HepG2 (cell line): ENCODE data around the gene TMEM95. TPM values are rescaled to one million over a fixed set of nuclear protein-coding genes. Genes with fewer than 3 reads are reported as not detected.

Experiments
- CHD4 ChIP-seq: fragments of 200-600 bp; sonication (generic); IDR thresholded peaks from 2 replicates; pipeline ENCODE4 v1.7.0; 2017; ENCODE audit warnings: mild to moderate bottlenecking, low read length, borderline replicate concordance
- FLYWCH1 ChIP-seq: sonication (generic); formaldehyde crosslinking; IDR thresholded peaks from 2 replicates; pipeline ENCODE4 v1.8.1; 2023; ENCODE audit warnings: mild to moderate bottlenecking, missing genetic modification reagents
- HNF4G ChIP-seq, 2 experiments: sonication (generic) in 1 of 2; formaldehyde crosslinking in 1 of 2; IDR thresholded peaks; 2 replicates each; pipeline versions ENCODE4 v1.4.0 to v1.6.1; 2011 to 2020; ENCODE audit warnings: borderline replicate concordance in 2 of 2, low read depth in 2 of 2, mild to moderate bottlenecking in 2 of 2, low read length in 1 of 2, missing genetic modification reagents in 1 of 2, moderate library complexity in 1 of 2
- KAT8 ChIP-seq: IDR thresholded peaks from 2 replicates; pipeline ENCODE4 v1.6.1; 2016; ENCODE audit warnings: missing genetic modification reagents, missing compliant biosample characterization
- KDM5B ChIP-seq: sonication (generic); formaldehyde crosslinking; IDR thresholded peaks from 2 replicates; pipeline ENCODE4 v1.4.0; 2020; ENCODE audit warnings: missing genetic modification reagents, mild to moderate bottlenecking, borderline replicate concordance
- PAWR ChIP-seq: sonication (generic); formaldehyde crosslinking; IDR thresholded peaks from 2 replicates; pipeline ENCODE4 v1.4.0; 2020; ENCODE audit warnings: missing genetic modification reagents, mild to moderate bottlenecking, borderline replicate concordance
- RXRB ChIP-seq: IDR thresholded peaks from 2 replicates; pipeline ENCODE4 v1.6.1; 2016; ENCODE audit warnings: borderline replicate concordance, missing genetic modification reagents, missing compliant biosample characterization
- ZBTB38 ChIP-seq: sonication (generic); formaldehyde crosslinking; IDR thresholded peaks from 2 replicates; pipeline ENCODE4 v1.5.1; 2020; ENCODE audit warnings: mild to moderate bottlenecking, missing genetic modification reagents
- ZFYVE20 ChIP-seq: sonication (generic); formaldehyde crosslinking; IDR thresholded peaks from 2 replicates; pipeline ENCODE4 v1.8.0; 2023; ENCODE audit warnings: low read depth, mild to moderate bottlenecking, moderate library complexity, missing genetic modification reagents, borderline replicate concordance
- ZNF10 ChIP-seq: sonication (generic); formaldehyde crosslinking; IDR thresholded peaks from 2 replicates; pipeline ENCODE4 v1.4.0; 2020; ENCODE audit warnings: mild to moderate bottlenecking, low read depth, missing genetic modification reagents, borderline replicate concordance
- ZNF280B ChIP-seq: sonication (generic); formaldehyde crosslinking; IDR thresholded peaks from 2 replicates; pipeline ENCODE4 v1.5.0; 2020; ENCODE audit warnings: missing genetic modification reagents, mild to moderate bottlenecking, borderline replicate concordance
- ZNF383 ChIP-seq: sonication (generic); formaldehyde crosslinking; IDR thresholded peaks from 2 replicates; pipeline ENCODE4 v1.4.0; 2020; ENCODE audit warnings: missing genetic modification reagents, mild to moderate bottlenecking, borderline replicate concordance
- ZNF552 ChIP-seq: sonication (generic); formaldehyde crosslinking; IDR thresholded peaks from 2 replicates; pipeline ENCODE4 v1.9.0; 2022; ENCODE audit warnings: missing genetic modification reagents, mild to moderate bottlenecking, borderline replicate concordance
- ZNF850 ChIP-seq: sonication (generic); formaldehyde crosslinking; conservative IDR thresholded peaks from 2 replicates; pipeline ENCODE4 v1.9.0; 2021; ENCODE audit warnings: mild to moderate bottlenecking, missing genetic modification reagents
- ZSCAN22 ChIP-seq: sonication (generic); formaldehyde crosslinking; IDR thresholded peaks from 2 replicates; pipeline ENCODE4 v1.4.0; 2020; ENCODE audit warnings: mild to moderate bottlenecking, missing genetic modification reagents
- polyA plus RNA-seq, 8 experiments: library from polyadenylated mRNA; depleted of rRNA in 3 of 8; stranded (reverse) in 7 of 8; unstranded in 1 of 8; fragments of >200 nt; fragmentation: Illumina TruSeq in 4 of 8; extraction: Trizol in 4 of 8; gene quantifications; 2 replicates each; pipeline versions ENCODE4 v1.2.1 to v1.2.3, GENCODE V29; 2011 to 2016; ENCODE audit warnings: low read depth in 4 of 8, missing spikeins in 1 of 8, mixed read lengths in 1 of 8; ENCODE audit not compliant: insufficient read depth in 1 of 8
- total RNA-seq, 5 experiments: library from RNA; depleted of rRNA; stranded (reverse); fragments of >200 nt; fragmentation: Illumina TruSeq; extraction: Trizol; gene quantifications; 2 replicates each; pipeline ENCODE4 v1.2.3, GENCODE V29; 2016; ENCODE audit warnings: low read depth in 1 of 5
- TF ChIP-seq, protein P1 (sequence below): sonication (generic); formaldehyde crosslinking; IDR thresholded peaks from 2 replicates; pipeline ENCODE4 v1.5.1; 2020; ENCODE audit warnings: mild to moderate bottlenecking, missing genetic modification reagents, borderline replicate concordance
- TF ChIP-seq, protein P2 (sequence below): sonication (generic); formaldehyde crosslinking; IDR thresholded peaks from 2 replicates; pipeline ENCODE4 v1.4.0; 2020; ENCODE audit warnings: mild to moderate bottlenecking, missing genetic modification reagents
- TF ChIP-seq, protein P3 (sequence below): sonication (generic); formaldehyde crosslinking; IDR thresholded peaks from 2 replicates; pipeline ENCODE4 v1.5.1; 2020; ENCODE audit warnings: missing genetic modification reagents, mild to moderate bottlenecking, borderline replicate concordance
- TF ChIP-seq, protein P4 (sequence below): sonication (generic); formaldehyde crosslinking; IDR thresholded peaks from 2 replicates; pipeline ENCODE4 v1.5.0; 2020; ENCODE audit warnings: missing genetic modification reagents
- TF ChIP-seq, protein P5 (sequence below): sonication (generic); formaldehyde crosslinking; IDR thresholded peaks from 2 replicates; pipeline ENCODE4 v1.5.1; 2020; ENCODE audit warnings: missing genetic modification reagents, mild to moderate bottlenecking, borderline replicate concordance

TMEM95 gene
- total and polyA plus RNA-seq, 2 of the 13 experiments (the other 11 are each of a cell fraction or from before 2014, with no cell fraction given) = not detected

DNA sequence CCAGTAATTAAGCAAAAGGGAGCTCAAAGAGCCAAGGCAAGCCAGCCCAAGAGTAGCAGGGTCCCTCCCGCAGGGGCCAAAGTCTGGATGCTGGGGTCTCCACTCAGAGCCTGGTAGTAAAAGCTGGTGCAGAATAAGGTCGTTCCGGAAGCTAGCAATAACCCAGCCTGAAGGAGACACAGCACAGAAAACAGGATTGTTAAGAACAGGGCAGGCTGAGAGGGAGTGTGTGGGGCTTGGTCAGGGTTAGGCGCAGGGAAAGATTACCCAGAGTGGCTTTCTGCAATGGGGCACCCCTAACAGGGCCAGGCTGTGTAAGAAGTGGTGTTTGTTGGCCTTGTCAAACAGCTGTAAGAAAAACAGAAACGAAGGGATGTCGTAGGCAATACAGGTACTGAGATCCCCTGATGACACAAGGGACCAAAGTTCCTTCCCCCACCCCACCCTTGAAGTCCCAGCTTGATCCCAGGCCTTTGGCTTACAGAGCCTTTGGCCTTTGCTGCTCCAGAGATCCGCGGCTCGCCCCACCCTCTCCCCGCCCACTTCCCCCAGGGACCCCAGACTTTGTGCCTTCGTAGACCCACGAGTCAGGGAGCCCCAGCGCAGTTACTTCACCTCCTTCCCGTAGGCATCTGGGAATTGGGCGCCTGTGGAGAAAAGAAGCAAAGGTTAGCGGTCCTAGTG lies 48.2 kb downstream of the TMEM95 start (continued):
- TF ChIP-seq ZNF280B (CRISPR knock-in tag) (no peak), KDM5B (CRISPR knock-in tag) (no peak), ZNF383 (CRISPR knock-in tag) (no peak), ZNF552 (CRISPR knock-in tag) (no peak), FLYWCH1 (CRISPR knock-in tag) (no peak), PAWR (CRISPR knock-in tag) (no peak), KAT8 (CRISPR knock-in tag) (no peak; the same call in none of the 2 replicates), ZNF850 (CRISPR knock-in tag) (no peak), CHD4 (no peak), ZBTB38 (CRISPR knock-in tag) (no peak), HNF4G (IDR thresholded peaks at IDR 0.05; ENCODE audit: borderline replicate concordance, low read depth, low read length) (peak; percentile 90), HNF4G (CRISPR knock-in tag; IDR thresholded peaks at IDR 0.05; ENCODE audit: borderline replicate concordance, low read depth) (no peak; the same call in 1 of the 2 replicates), ZNF10 (CRISPR knock-in tag) (no peak), ZSCAN22 (CRISPR knock-in tag) (no peak), ZFYVE20 (CRISPR knock-in tag) (no peak), RXRB (0 out of 2 replicates have a peak, but pooled peaks have one; percentile 33)
- TF ChIP-seq, protein P1, sequence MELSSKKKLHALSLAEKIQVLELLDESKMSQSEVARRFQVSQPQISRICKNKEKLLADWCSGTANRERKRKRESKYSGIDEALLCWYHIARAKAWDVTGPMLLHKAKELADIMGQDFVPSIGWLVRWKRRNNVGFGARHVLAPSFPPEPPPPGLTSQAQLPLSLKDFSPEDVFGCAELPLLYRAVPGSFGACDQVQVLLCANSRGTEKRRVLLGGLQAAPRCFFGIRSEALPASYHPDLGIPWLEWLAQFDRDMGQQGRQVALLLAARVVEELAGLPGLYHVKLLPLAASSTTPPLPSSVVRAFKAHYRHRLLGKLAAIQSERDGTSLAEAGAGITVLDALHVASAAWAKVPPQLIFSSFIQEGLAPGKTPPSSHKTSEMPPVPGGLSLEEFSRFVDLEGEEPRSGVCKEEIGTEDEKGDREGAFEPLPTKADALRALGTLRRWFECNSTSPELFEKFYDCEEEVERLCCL (CRISPR knock-in tag) = no peak
- TF ChIP-seq, protein P2, sequence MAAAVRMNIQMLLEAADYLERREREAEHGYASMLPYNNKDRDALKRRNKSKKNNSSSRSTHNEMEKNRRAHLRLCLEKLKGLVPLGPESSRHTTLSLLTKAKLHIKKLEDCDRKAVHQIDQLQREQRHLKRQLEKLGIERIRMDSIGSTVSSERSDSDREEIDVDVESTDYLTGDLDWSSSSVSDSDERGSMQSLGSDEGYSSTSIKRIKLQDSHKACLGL (CRISPR knock-in tag) = no peak
- TF ChIP-seq, protein P3, sequence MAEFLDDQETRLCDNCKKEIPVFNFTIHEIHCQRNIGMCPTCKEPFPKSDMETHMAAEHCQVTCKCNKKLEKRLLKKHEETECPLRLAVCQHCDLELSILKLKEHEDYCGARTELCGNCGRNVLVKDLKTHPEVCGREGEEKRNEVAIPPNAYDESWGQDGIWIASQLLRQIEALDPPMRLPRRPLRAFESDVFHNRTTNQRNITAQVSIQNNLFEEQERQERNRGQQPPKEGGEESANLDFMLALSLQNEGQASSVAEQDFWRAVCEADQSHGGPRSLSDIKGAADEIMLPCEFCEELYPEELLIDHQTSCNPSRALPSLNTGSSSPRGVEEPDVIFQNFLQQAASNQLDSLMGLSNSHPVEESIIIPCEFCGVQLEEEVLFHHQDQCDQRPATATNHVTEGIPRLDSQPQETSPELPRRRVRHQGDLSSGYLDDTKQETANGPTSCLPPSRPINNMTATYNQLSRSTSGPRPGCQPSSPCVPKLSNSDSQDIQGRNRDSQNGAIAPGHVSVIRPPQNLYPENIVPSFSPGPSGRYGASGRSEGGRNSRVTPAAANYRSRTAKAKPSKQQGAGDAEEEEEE (CRISPR knock-in tag) = no peak
- TF ChIP-seq, protein P4, sequence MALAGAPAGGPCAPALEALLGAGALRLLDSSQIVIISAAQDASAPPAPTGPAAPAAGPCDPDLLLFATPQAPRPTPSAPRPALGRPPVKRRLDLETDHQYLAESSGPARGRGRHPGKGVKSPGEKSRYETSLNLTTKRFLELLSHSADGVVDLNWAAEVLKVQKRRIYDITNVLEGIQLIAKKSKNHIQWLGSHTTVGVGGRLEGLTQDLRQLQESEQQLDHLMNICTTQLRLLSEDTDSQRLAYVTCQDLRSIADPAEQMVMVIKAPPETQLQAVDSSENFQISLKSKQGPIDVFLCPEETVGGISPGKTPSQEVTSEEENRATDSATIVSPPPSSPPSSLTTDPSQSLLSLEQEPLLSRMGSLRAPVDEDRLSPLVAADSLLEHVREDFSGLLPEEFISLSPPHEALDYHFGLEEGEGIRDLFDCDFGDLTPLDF (CRISPR knock-in tag) = no peak
- TF ChIP-seq, protein P5, sequence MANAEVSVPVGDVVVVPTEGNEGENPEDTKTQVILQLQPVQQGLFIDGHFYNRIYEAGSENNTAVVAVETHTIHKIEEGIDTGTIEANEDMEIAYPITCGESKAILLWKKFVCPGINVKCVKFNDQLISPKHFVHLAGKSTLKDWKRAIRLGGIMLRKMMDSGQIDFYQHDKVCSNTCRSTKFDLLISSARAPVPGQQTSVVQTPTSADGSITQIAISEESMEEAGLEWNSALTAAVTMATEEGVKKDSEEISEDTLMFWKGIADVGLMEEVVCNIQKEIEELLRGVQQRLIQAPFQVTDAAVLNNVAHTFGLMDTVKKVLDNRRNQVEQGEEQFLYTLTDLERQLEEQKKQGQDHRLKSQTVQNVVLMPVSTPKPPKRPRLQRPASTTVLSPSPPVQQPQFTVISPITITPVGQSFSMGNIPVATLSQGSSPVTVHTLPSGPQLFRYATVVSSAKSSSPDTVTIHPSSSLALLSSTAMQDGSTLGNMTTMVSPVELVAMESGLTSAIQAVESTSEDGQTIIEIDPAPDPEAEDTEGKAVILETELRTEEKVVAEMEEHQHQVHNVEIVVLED (CRISPR knock-in tag) = no peak
